Lower leg skin (tissue), 3 donors: Measurements from ENCODE around the gene TNS3.

Source experiments
- POLR2A ChIP-seq, 2 donors: fragments of 450-650 bp; IDR thresholded peaks; one replicate each; pipeline ENCODE4 v1.6.1; 2016 to 2017; ENCODE audit warnings: antibody characterized with exemption in 2 of 2, mild to moderate bottlenecking in 1 of 2, moderate library complexity in 1 of 2
- TF ChIP-seq, protein P1 (sequence below), 3 donors: fragments of 450-650 bp; IDR thresholded peaks; one replicate each; pipeline ENCODE4 v1.5.1; 2016; ENCODE audit warnings: antibody characterized with exemption in 3 of 3, mild to moderate bottlenecking in 3 of 3, moderate library complexity in 2 of 3

DNA sequence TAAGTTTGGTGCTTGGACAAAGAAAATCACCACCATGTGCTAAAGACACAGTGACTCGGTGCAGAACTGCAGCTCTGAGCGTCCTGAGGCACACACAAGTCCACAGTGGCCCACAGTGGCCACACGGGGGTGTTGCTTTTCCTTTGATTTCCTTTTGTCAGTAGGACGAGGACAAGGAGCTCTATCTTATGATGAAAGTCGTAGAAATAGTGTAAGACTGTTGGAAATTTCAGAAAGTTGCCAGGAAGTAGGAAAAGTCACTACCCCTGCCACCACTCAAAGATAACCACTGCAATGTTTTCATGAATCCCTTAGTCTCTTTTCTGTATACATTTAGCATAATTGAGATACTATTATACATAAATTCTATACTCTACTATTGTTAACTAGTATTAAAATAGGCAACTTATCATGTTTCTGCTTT, 146.0 kb downstream of the TNS3 start:
- TF ChIP-seq, protein P1, sequence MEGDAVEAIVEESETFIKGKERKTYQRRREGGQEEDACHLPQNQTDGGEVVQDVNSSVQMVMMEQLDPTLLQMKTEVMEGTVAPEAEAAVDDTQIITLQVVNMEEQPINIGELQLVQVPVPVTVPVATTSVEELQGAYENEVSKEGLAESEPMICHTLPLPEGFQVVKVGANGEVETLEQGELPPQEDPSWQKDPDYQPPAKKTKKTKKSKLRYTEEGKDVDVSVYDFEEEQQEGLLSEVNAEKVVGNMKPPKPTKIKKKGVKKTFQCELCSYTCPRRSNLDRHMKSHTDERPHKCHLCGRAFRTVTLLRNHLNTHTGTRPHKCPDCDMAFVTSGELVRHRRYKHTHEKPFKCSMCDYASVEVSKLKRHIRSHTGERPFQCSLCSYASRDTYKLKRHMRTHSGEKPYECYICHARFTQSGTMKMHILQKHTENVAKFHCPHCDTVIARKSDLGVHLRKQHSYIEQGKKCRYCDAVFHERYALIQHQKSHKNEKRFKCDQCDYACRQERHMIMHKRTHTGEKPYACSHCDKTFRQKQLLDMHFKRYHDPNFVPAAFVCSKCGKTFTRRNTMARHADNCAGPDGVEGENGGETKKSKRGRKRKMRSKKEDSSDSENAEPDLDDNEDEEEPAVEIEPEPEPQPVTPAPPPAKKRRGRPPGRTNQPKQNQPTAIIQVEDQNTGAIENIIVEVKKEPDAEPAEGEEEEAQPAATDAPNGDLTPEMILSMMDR (IDR thresholded peaks at IDR 0.05) = no peak
- TF ChIP-seq POLR2A (IDR thresholded peaks at IDR 0.05) = no peak
